K562 (cell line): Measurements from ENCODE around the gene AGFG1. TPM values are rescaled to one million over a fixed set of nuclear protein-coding genes. Genes with fewer than 3 reads are reported as not detected.
A peak's percentile ranks its signal among the peaks of the same experiment; 100 is the strongest.

Experiments used
- ATAC-seq: fragments of 200-7000 bp; cut with Tn5 transposase; 3 replicates; pipeline ENCODE4 v1.9.1; 2020; ENCODE audit warnings: moderate library complexity
- BruUV-seq: library from RNA; stranded (reverse); fragments of 400-500 nt; replicated peaks from 2 replicates; lab custom pipeline; 2021; lab: Mats Ljungman, UMichigan
- CTCF ChIA-PET: fragments of 300-600 bp; formaldehyde crosslinking; extraction: SDS; loops from one replicate; lab custom pipeline; 2021; ENCODE audit warnings: low intra/inter-chr PET ratio; lab: Yijun Ruan, JAX
- POLR2A ChIA-PET: fragments of 300-600, 350-650 bp; sonication (Branson Sonifier 250); formaldehyde crosslinking; extraction: SDS; loops from one replicate; lab custom pipeline; 2021; ENCODE audit warnings: antibody characterized with exemption, inconsistent platforms; lab: Yijun Ruan, JAX
- DNase-seq, 4 experiments: peaks; one replicate each; pipeline versions ENCODE4 v3.0.0 to v3.0.0-alpha.2; 2011 to 2018; ENCODE audit warnings: low spot score in 3 of 4, mixed read lengths in 3 of 4; ENCODE audit errors: extremely low read depth in 1 of 4
- FAIRE-seq: peaks from 2 replicates; lab custom pipeline; 2011; peaks lifted over from hg19 to GRCh38; lab: Jason Lieb, UNC
- H2AFZ ChIP-seq: 2 replicates; pipeline ENCODE4 v1.6.0; 2011; ENCODE audit warnings: low read depth, low read length, control low read depth, inconsistent platforms
- H3K27ac ChIP-seq: fragments of 200-600 bp; 3 replicates; pipeline ENCODE4 v1.8.0; 2011; ENCODE audit warnings: low read depth, mild to moderate bottlenecking, control low read depth, inconsistent platforms, low read length, moderate library complexity, mixed read lengths; ENCODE audit errors: extremely low read depth
- H3K27me3 ChIP-seq, 2 experiments: fragments of 300-600 bp in 1 of 2; 2 replicates in 1 of 2; 3 replicates in 1 of 2; pipeline versions ENCODE4 v1.6.0 to v1.8.0; 2011; ENCODE audit warnings: inconsistent platforms in 2 of 2, low read length in 2 of 2, mild to moderate bottlenecking in 1 of 2, mixed read lengths in 1 of 2, moderate library complexity in 1 of 2; ENCODE audit not compliant: control insufficient read depth in 2 of 2, insufficient read depth in 2 of 2
- H3K36me3 ChIP-seq: fragments of 300-600 bp; 3 replicates; pipeline ENCODE4 v1.8.0; 2011; ENCODE audit warnings: mild to moderate bottlenecking, low read length, inconsistent platforms; ENCODE audit not compliant: control insufficient read depth, insufficient read depth
- H3K4me1 ChIP-seq, 2 experiments: fragments of 200-600 bp in 1 of 2; replicated peaks in 1 of 2; 2 replicates in 1 of 2; 3 replicates in 1 of 2; pipeline versions ENCODE4 v1.5.1 to v1.8.0; 2011; ENCODE audit warnings: inconsistent platforms in 2 of 2, low read length in 2 of 2, mild to moderate bottlenecking in 1 of 2, mixed read lengths in 1 of 2, moderate library complexity in 1 of 2; ENCODE audit not compliant: control insufficient read depth in 2 of 2, insufficient read depth in 2 of 2
- H3K4me2 ChIP-seq: 2 replicates; pipeline ENCODE4 v1.6.1; 2011; ENCODE audit warnings: low read length, control low read depth, inconsistent platforms, mixed read lengths; ENCODE audit not compliant: insufficient read depth
- H3K4me3 ChIP-seq: fragments of 200-600 bp; sonication (generic), shearing (Covaris generic); 2 replicates; pipeline ENCODE4 v1.5.1; 2016; ENCODE audit warnings: control low read depth, inconsistent platforms
- H3K79me2 ChIP-seq: fragments of 200-600 bp; 3 replicates; pipeline ENCODE4 v1.8.0; 2011; ENCODE audit warnings: low read length, inconsistent platforms; ENCODE audit not compliant: control insufficient read depth, insufficient read depth
- H3K9ac ChIP-seq, 2 experiments: 2 replicates each; pipeline versions ENCODE4 v1.6.0 to v1.6.1; 2011; ENCODE audit warnings: low read depth in 2 of 2, low read length in 2 of 2, control low read depth in 1 of 2, inconsistent platforms in 1 of 2, mild to moderate bottlenecking in 1 of 2, mixed read lengths in 1 of 2; ENCODE audit not compliant: insufficient read depth in 1 of 2
- H3K9me1 ChIP-seq: one replicate; pipeline ENCODE4 v1.6.0; 2011; ENCODE audit warnings: inconsistent platforms, mild to moderate bottlenecking, low read length, moderate library complexity; ENCODE audit not compliant: control insufficient read depth, insufficient read depth
- H3K9me3 ChIP-seq: replicated peaks from 2 replicates; pipeline ENCODE4 v1.5.1; 2011; ENCODE audit warnings: low read depth, low read length, inconsistent platforms; ENCODE audit not compliant: control insufficient read depth, insufficient read depth
- H4K20me1 ChIP-seq: replicated peaks from 2 replicates; pipeline ENCODE4 v1.6.1; 2011; ENCODE audit warnings: low read length, inconsistent platforms, mixed read lengths; ENCODE audit not compliant: control insufficient read depth, insufficient read depth
- MTF1 ChIP-seq: fragments of 250-450 bp; sonication (Bioruptor Pico); IDR thresholded peaks from 2 replicates; pipeline ENCODE4 v1.9.0; 2021; ENCODE audit warnings: moderate library complexity, mild to moderate bottlenecking, inconsistent platforms, borderline replicate concordance
- NFIC ChIP-seq: fragments of 450-650 bp; IDR thresholded peaks from 2 replicates; pipeline ENCODE4 v1.6.1; 2017; ENCODE audit warnings: mild to moderate bottlenecking, inconsistent platforms
- PTRF ChIP-seq: fragments of 450-650 bp; IDR thresholded peaks from 2 replicates; pipeline ENCODE4 v1.6.1; 2016; ENCODE audit warnings: mild to moderate bottlenecking, missing genetic modification characterization, missing compliant biosample characterization
- RFX1 ChIP-seq: fragments of 450-650 bp; IDR thresholded peaks from 2 replicates; pipeline ENCODE4 v1.6.1; 2016; ENCODE audit warnings: mild to moderate bottlenecking, moderate library complexity
- TGIF2 ChIP-seq: sonication (generic); formaldehyde crosslinking; IDR thresholded peaks from 2 replicates; pipeline ENCODE4 v1.8.1; 2022; ENCODE audit warnings: mild to moderate bottlenecking, missing genetic modification reagents, moderate library complexity
- ZNF436 ChIP-seq: fragments of 250-450, 450-650 bp; sonication (Bioruptor Pico); formaldehyde crosslinking; IDR thresholded peaks from 2 replicates; pipeline ENCODE4 v1.7.0; 2020; ENCODE audit warnings: mild to moderate bottlenecking
- WGBS: fragments of 100-300 bp; shearing (Covaris generic); methylation state at CpG from one replicate; pipeline ENCODE4 v1.1.6; 2016; ENCODE audit warnings: low coverage, mixed read lengths; ENCODE audit not compliant: insufficient coverage; ENCODE audit errors: missing lambda C conversion rate; 5-methylcytosine and 5-hydroxymethylcytosine counted together
- in situ Hi-C: fragments of 300-500 bp; cut with MboI; formaldehyde crosslinking; loops from 4 replicates; pipeline ENCODE4 v1.15.0; 2018; ENCODE audit warnings: inconsistent platforms, mixed read lengths
- intact Hi-C: fragments of 100-400 bp; cut with micrococcal nuclease; formaldehyde crosslinking; loops from 2 replicates; pipeline ENCODE4 v1.14.2; 2022
- polyA plus RNA-seq, 8 experiments: library from polyadenylated mRNA; depleted of rRNA in 4 of 8; stranded (reverse) in 5 of 8; unstranded in 3 of 8; fragments of >200 nt; fragmentation: Nextera tagmentation in 2 of 8; fragmentation: Illumina TruSeq in 1 of 8; extraction: Ambion mirVana in 2 of 8; extraction: Trizol in 1 of 8; gene quantifications; 2 replicates each; pipeline versions ENCODE4 v1.2.1 to v1.2.3, GENCODE V29; 2011 to 2014; ENCODE audit warnings: inconsistent platforms in 1 of 8, missing spikeins in 1 of 8
- total RNA-seq, 7 experiments: library from RNA; depleted of rRNA in 6 of 7; stranded (reverse); fragments of >200 nt in 6 of 7; fragmentation: Illumina TruSeq in 2 of 7; extraction: Trizol in 2 of 7; gene quantifications; 2 replicates each; pipeline versions ENCODE4 v1.2.1 to v1.2.3, GENCODE V29; 2011 to 2021; ENCODE audit warnings: low replicate concordance in 1 of 7
- TF ChIP-seq, protein P1 (sequence below): fragments of 250-450 bp; sonication (Bioruptor Pico); IDR thresholded peaks from 2 replicates; pipeline ENCODE4 v1.6.1; 2021; ENCODE audit warnings: mild to moderate bottlenecking
- TF ChIP-seq, protein P2 (sequence below), 2 experiments: IDR thresholded peaks in 1 of 2; conservative IDR thresholded peaks in 1 of 2; 2 replicates each; pipeline ENCODE4 v1.6.1; 2016; ENCODE audit warnings: low read depth in 2 of 2, mild to moderate bottlenecking in 1 of 2, missing compliant biosample characterization in 1 of 2, missing genetic modification characterization in 1 of 2, moderate library complexity in 1 of 2
- TF ChIP-seq, protein P3 (sequence below): IDR thresholded peaks from 2 replicates; pipeline ENCODE4 v1.6.1; 2011; ENCODE audit warnings: borderline replicate concordance, low read depth, mild to moderate bottlenecking, moderate library complexity, low read length; ENCODE audit not compliant: insufficient read depth, poor library complexity, severe bottlenecking
- TF ChIP-seq, protein P4 (sequence below): sonication (generic); formaldehyde crosslinking; IDR thresholded peaks from 2 replicates; pipeline ENCODE4 v1.8.1; 2023; ENCODE audit warnings: mild to moderate bottlenecking, missing genetic modification reagents
- TF ChIP-seq, protein P5 (sequence below): sonication (generic); IDR thresholded peaks from 2 replicates; pipeline ENCODE4 v1.6.1; 2016
- TF ChIP-seq, protein P6 (sequence below): sonication (generic); formaldehyde crosslinking; IDR thresholded peaks from 2 replicates; pipeline ENCODE4 v1.9.0; 2022; ENCODE audit warnings: mild to moderate bottlenecking, missing genetic modification reagents

AGFG1 gene
- total and polyA plus RNA-seq, 9 of the 15 experiments (the other 6 are each of a cell fraction or from before 2014, with no cell fraction given), result 11.2 to 97.5 (median 36.0) TPM

DNA sequence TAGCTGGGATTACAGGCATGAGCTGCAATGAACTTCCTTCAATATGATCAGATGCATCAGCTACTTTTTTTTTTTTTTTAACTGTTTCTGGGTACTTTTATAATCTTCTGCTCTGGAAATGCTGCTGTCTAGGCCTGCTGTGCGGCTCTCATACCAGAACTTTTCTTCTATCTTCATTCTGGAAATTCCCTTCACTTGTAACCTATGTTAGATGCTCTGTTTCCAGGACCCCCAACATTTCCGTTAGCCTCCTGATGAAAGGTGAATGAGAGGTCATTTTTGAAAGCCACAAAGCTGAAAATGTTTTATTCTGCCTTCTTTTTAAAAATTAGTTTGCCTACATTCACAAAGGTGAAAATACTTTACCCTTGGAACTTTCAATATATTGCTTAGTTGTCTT, 8.6 kb downstream of the AGFG1 start:
- in situ Hi-C loops, result no loop called here
- DNase-seq (no peak), FAIRE-seq (no peak), ATAC-seq (peak; percentile 14; the same call in 1 of the 3 replicates)
- Histone ChIP-seq H3K4me3 (no peak overlapping the region), H3K4me2 (no peak overlapping the region), H3K4me1 (peaks cover 2 to 3% of the 10 kb centered on the region in 2 experiments; a peak in 2 of 5 replicates), H3K9me1 (no peaks in the 10 kb centered on the region), H3K36me3 (peaks cover 4% of the 10 kb centered on the region; the same call in 1 of the 3 replicates), H3K79me2 (peaks cover 95% of the 10 kb centered on the region), H4K20me1 (peaks cover 9% of the 10 kb centered on the region; the same call in 1 of the 2 replicates), H3K27ac (no peak overlapping the region), H3K9ac (no peak overlapping the region), H2AFZ (no peak overlapping the region), H3K9me3 (no peaks in the 10 kb centered on the region), H3K27me3 (no peaks in the 10 kb centered on the region)
- intact Hi-C loops, result loop anchor here (2.0 to 5.0 kb wide), 3 partner anchors 74 to 287 kb away; no protein-coding TSS in a partner anchor
- BruUV-seq, result no TSS peak
- WGBS, result 75% methylated on average over 2 of the region's 2 CpGs
- CTCF ChIA-PET, result no interaction called here
- POLR2A ChIA-PET, result interaction anchor here (0.6 to 1.0 kb wide), 3 partner anchors 19 to 382 kb away, joined by 3 to 4 read pairs (median 3); no protein-coding TSS in a partner anchor
- TF ChIP-seq, protein P1, sequence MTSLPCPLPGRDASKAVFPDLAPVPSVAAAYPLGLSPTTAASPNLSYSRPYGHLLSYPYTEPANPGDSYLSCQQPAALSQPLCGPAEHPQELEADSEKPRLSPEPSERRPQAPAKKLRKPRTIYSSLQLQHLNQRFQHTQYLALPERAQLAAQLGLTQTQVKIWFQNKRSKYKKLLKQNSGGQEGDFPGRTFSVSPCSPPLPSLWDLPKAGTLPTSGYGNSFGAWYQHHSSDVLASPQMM, result no peak
- TF ChIP-seq MTF1 (CRISPR knock-in tag), result no peak
- TF ChIP-seq PTRF (tag), result no peak
- no peak for TF ChIP-seq RFX1
- no peak for TF ChIP-seq NFIC
- no peak for TF ChIP-seq TGIF2
- TF ChIP-seq ZNF436 (CRISPR knock-in tag), result no peak
- TF ChIP-seq, protein P2, sequence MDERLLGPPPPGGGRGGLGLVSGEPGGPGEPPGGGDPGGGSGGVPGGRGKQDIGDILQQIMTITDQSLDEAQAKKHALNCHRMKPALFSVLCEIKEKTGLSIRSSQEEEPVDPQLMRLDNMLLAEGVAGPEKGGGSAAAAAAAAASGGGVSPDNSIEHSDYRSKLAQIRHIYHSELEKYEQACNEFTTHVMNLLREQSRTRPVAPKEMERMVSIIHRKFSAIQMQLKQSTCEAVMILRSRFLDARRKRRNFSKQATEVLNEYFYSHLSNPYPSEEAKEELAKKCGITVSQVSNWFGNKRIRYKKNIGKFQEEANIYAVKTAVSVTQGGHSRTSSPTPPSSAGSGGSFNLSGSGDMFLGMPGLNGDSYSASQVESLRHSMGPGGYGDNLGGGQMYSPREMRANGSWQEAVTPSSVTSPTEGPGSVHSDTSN (CRISPR knock-in tag; IDR thresholded peaks at IDR 0.05; ENCODE audit: low read depth), result no peak
- TF ChIP-seq, protein P2 (tag; conservative IDR thresholded peaks at IDR 0.05; ENCODE audit: low read depth), result no peak
- TF ChIP-seq, protein P3, sequence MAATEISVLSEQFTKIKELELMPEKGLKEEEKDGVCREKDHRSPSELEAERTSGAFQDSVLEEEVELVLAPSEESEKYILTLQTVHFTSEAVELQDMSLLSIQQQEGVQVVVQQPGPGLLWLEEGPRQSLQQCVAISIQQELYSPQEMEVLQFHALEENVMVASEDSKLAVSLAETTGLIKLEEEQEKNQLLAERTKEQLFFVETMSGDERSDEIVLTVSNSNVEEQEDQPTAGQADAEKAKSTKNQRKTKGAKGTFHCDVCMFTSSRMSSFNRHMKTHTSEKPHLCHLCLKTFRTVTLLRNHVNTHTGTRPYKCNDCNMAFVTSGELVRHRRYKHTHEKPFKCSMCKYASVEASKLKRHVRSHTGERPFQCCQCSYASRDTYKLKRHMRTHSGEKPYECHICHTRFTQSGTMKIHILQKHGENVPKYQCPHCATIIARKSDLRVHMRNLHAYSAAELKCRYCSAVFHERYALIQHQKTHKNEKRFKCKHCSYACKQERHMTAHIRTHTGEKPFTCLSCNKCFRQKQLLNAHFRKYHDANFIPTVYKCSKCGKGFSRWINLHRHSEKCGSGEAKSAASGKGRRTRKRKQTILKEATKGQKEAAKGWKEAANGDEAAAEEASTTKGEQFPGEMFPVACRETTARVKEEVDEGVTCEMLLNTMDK, result no peak
- TF ChIP-seq, protein P4, sequence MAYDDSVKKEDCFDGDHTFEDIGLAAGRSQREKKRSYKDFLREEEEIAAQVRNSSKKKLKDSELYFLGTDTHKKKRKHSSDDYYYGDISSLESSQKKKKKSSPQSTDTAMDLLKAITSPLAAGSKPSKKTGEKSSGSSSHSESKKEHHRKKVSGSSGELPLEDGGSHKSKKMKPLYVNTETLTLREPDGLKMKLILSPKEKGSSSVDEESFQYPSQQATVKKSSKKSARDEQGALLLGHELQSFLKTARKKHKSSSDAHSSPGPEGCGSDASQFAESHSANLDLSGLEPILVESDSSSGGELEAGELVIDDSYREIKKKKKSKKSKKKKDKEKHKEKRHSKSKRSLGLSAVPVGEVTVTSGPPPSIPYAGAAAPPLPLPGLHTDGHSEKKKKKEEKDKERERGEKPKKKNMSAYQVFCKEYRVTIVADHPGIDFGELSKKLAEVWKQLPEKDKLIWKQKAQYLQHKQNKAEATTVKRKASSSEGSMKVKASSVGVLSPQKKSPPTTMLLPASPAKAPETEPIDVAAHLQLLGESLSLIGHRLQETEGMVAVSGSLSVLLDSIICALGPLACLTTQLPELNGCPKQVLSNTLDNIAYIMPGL (CRISPR knock-in tag), result no peak
- TF ChIP-seq, protein P5, sequence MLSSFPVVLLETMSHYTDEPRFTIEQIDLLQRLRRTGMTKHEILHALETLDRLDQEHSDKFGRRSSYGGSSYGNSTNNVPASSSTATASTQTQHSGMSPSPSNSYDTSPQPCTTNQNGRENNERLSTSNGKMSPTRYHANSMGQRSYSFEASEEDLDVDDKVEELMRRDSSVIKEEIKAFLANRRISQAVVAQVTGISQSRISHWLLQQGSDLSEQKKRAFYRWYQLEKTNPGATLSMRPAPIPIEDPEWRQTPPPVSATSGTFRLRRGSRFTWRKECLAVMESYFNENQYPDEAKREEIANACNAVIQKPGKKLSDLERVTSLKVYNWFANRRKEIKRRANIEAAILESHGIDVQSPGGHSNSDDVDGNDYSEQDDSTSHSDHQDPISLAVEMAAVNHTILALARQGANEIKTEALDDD, result no peak
- TF ChIP-seq, protein P6, sequence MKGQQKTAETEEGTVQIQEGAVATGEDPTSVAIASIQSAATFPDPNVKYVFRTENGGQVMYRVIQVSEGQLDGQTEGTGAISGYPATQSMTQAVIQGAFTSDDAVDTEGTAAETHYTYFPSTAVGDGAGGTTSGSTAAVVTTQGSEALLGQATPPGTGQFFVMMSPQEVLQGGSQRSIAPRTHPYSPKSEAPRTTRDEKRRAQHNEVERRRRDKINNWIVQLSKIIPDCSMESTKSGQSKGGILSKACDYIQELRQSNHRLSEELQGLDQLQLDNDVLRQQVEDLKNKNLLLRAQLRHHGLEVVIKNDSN (CRISPR knock-in tag), result no peak
